IMR-90 (cell line): Measurements from ENCODE around the gene CD99. TPM values are rescaled to one million over a fixed set of nuclear protein-coding genes. Genes with fewer than 3 reads are reported as not detected.

Experiments
- ATAC-seq: fragments of 200-7000 bp; cut with Tn5 transposase; 2 replicates; pipeline ENCODE4 v1.9.1; 2020; ENCODE audit warnings: low read depth, mild to moderate bottlenecking, moderate library complexity
- BruUV-seq: library from RNA; stranded (reverse); fragments of 400-500 nt; replicated peaks from 2 replicates; lab custom pipeline; 2021; lab: Mats Ljungman, UMichigan
- CTCF ChIA-PET: fragments of 300-600 bp; formaldehyde crosslinking; extraction: SDS; loops from one replicate; lab custom pipeline; 2021; ENCODE audit warnings: antibody characterized with exemption; lab: Yijun Ruan, JAX
- POLR2A ChIA-PET: fragments of 300-600 bp; sonication (Branson Sonifier 250); formaldehyde crosslinking; loops from one replicate; lab custom pipeline; 2022; ENCODE audit warnings: antibody characterized with exemption; ENCODE audit not compliant: unreplicated experiment; lab: Charles Lee
- DNase-seq: peaks from one replicate; pipeline ENCODE4 v3.0.0; 2013
- H2AFZ ChIP-seq: replicated peaks from 2 replicates; pipeline ENCODE3; 2013; ENCODE audit warnings: low read length, mild to moderate bottlenecking; ENCODE audit not compliant: poor library complexity
- H2AK5ac ChIP-seq: 2 replicates; pipeline ENCODE4 v1.6.1; 2013; ENCODE audit warnings: low read depth, low read length, inconsistent platforms
- H2AK9ac ChIP-seq: replicated peaks from 2 replicates; pipeline ENCODE3; 2013; ENCODE audit warnings: mild to moderate bottlenecking, low read depth, low read length, moderate library complexity; ENCODE audit not compliant: poor library complexity
- H2BK120ac ChIP-seq: 2 replicates; pipeline ENCODE4 v1.6.1; 2013; ENCODE audit warnings: low read depth, low read length, inconsistent platforms
- H2BK15ac ChIP-seq: 3 replicates; pipeline ENCODE4 v1.6.1; 2013; ENCODE audit warnings: low read depth, low read length, inconsistent platforms
- H2BK20ac ChIP-seq: 2 replicates; pipeline ENCODE4 v1.6.1; 2013; ENCODE audit warnings: low read depth, mild to moderate bottlenecking, inconsistent platforms, low read length, moderate library complexity
- H2BK5ac ChIP-seq: 2 replicates; pipeline ENCODE4 v1.6.1; 2013; ENCODE audit warnings: mild to moderate bottlenecking, low read depth, low read length, inconsistent platforms; ENCODE audit not compliant: poor library complexity, severe bottlenecking
- H3K14ac ChIP-seq: replicated peaks from 2 replicates; pipeline ENCODE4 v1.6.1; 2013; ENCODE audit warnings: low read depth, low read length, inconsistent platforms
- H3K18ac ChIP-seq: 2 replicates; pipeline ENCODE4 v1.6.1; 2013; ENCODE audit warnings: low read depth, low read length, control low read depth
- H3K23ac ChIP-seq: 2 replicates; pipeline ENCODE4 v1.6.1; 2013; ENCODE audit warnings: low read depth, low read length, inconsistent platforms
- H3K27ac ChIP-seq: 2 replicates; pipeline ENCODE4 v1.5.1; 2013; ENCODE audit warnings: mild to moderate bottlenecking, control low read depth, low read length; ENCODE audit not compliant: insufficient read depth
- H3K27me3 ChIP-seq: 2 replicates; pipeline ENCODE4 v1.6.1; 2013; ENCODE audit warnings: low read length; ENCODE audit not compliant: control insufficient read depth, insufficient read depth
- H3K36me3 ChIP-seq: 2 replicates; pipeline ENCODE4 v1.6.1; 2013; ENCODE audit warnings: low read length, mixed read lengths; ENCODE audit not compliant: control insufficient read depth, insufficient read depth
- H3K4ac ChIP-seq: 2 replicates; pipeline ENCODE4 v1.6.1; 2013; ENCODE audit warnings: low read depth, low read length, inconsistent platforms
- H3K4me1 ChIP-seq: 2 replicates; pipeline ENCODE4 v1.6.1; 2013; ENCODE audit warnings: low read length, mixed read lengths; ENCODE audit not compliant: control insufficient read depth, insufficient read depth
- H3K4me2 ChIP-seq: 2 replicates; pipeline ENCODE4 v1.6.1; 2013; ENCODE audit warnings: low read depth, mild to moderate bottlenecking, control low read depth, low read length, moderate library complexity
- H3K4me3 ChIP-seq: 2 replicates; pipeline ENCODE4 v1.5.1; 2013; ENCODE audit warnings: low read depth, mild to moderate bottlenecking, control low read depth, low read length, moderate library complexity; ENCODE audit not compliant: insufficient read depth
- H3K56ac ChIP-seq: 2 replicates; pipeline ENCODE4 v1.6.1; 2013; ENCODE audit warnings: low read length, inconsistent platforms; ENCODE audit not compliant: insufficient read depth; ENCODE audit errors: extremely low read depth
- H3K79me1 ChIP-seq, 2 experiments: 2 replicates each; pipeline ENCODE4 v1.6.1; 2013; ENCODE audit warnings: low read length in 2 of 2, inconsistent platforms in 1 of 2, low read depth in 1 of 2
- H3K9ac ChIP-seq: 2 replicates; pipeline ENCODE4 v1.6.1; 2013; ENCODE audit warnings: low read depth, low read length, control low read depth
- H3K9me1 ChIP-seq: 2 replicates; pipeline ENCODE4 v1.6.1; 2013; ENCODE audit warnings: low read length, inconsistent platforms; ENCODE audit not compliant: insufficient read depth
- H3K9me3 ChIP-seq: 2 replicates; pipeline ENCODE4 v1.6.1; 2013; ENCODE audit warnings: low read length; ENCODE audit not compliant: control insufficient read depth, insufficient read depth
- H4K20me1 ChIP-seq: 2 replicates; pipeline ENCODE4 v1.6.1; 2013; ENCODE audit warnings: low read length, inconsistent platforms; ENCODE audit not compliant: insufficient read depth
- H4K5ac ChIP-seq: 2 replicates; pipeline ENCODE4 v1.6.1; 2013; ENCODE audit warnings: mild to moderate bottlenecking, low read depth, low read length, control low read depth
- H4K8ac ChIP-seq, 2 experiments: 2 replicates each; pipeline ENCODE4 v1.6.1; 2013; ENCODE audit warnings: low read depth in 2 of 2, low read length in 2 of 2, control low read depth in 1 of 2, inconsistent platforms in 1 of 2
- H4K91ac ChIP-seq: 2 replicates; pipeline ENCODE4 v1.6.1; 2013; ENCODE audit warnings: low read depth, low read length, inconsistent platforms; ENCODE audit not compliant: insufficient read depth
- BHLHE40 ChIP-seq: fragments of 150-350 bp; IDR thresholded peaks from 2 replicates; pipeline ENCODE4 v1.6.1; 2016; ENCODE audit warnings: mild to moderate bottlenecking, low read depth, low read length
- CEBPB ChIP-seq: IDR thresholded peaks from 2 replicates; pipeline ENCODE4 v1.6.1; 2012; ENCODE audit warnings: low read depth, low read length, improper control_type of control experiment
- CHD1 ChIP-seq: IDR thresholded peaks from 2 replicates; pipeline ENCODE4 v1.6.1; 2012; ENCODE audit warnings: low read depth, low read length, improper control_type of control experiment
- ELK1 ChIP-seq: fragments of 150-350 bp; IDR thresholded peaks from 2 replicates; pipeline ENCODE4 v1.6.1; 2016; ENCODE audit warnings: low read depth, mild to moderate bottlenecking, low read length, moderate library complexity, borderline replicate concordance
- MXI1 ChIP-seq: IDR thresholded peaks from 2 replicates; pipeline ENCODE4 v1.6.1; 2012; ENCODE audit warnings: low read depth, mild to moderate bottlenecking, low read length, moderate library complexity, borderline replicate concordance
- USF2 ChIP-seq: fragments of 150-350 bp; IDR thresholded peaks from 2 replicates; pipeline ENCODE4 v1.6.1; 2017; ENCODE audit warnings: mild to moderate bottlenecking, antibody characterized with exemption, low read length, low read depth
- WGBS, 2 experiments: methylation state at CpG; one replicate each; pipeline versions ENCODE4 v1.1.5 to v1.1.7; 2013; ENCODE audit warnings: missing lambda C conversion rate in 2 of 2; ENCODE audit not compliant: insufficient read length in 1 of 2; ENCODE audit errors: extremely low coverage in 2 of 2; 5-methylcytosine and 5-hydroxymethylcytosine counted together
- dilution Hi-C: fragments of 300-500 bp; cut with HindIII; formaldehyde crosslinking; loops from one replicate; pipeline ENCODE4 v1.14.3; 2018; ENCODE audit warnings: low sequenced_read_pairs; ENCODE audit not compliant: unreplicated experiment
- in situ Hi-C: fragments of 300-500 bp; cut with MboI; formaldehyde crosslinking; loops from 3 replicates; pipeline ENCODE4 v1.14.3; 2019; ENCODE audit warnings: low sequenced_read_pairs, inconsistent platforms, mixed read lengths
- intact Hi-C: fragments of 100-400 bp; cut with micrococcal nuclease; formaldehyde crosslinking; loops from 2 replicates; pipeline ENCODE4 v1.10.0; 2022
- polyA plus RNA-seq, 3 experiments: library from polyadenylated mRNA; depleted of rRNA; stranded (reverse); fragments of >200 nt; gene quantifications; 2 replicates each; pipeline ENCODE4 v1.2.3, GENCODE V29; 2012; ENCODE audit warnings: low replicate concordance in 1 of 3
- total RNA-seq: library from RNA; depleted of rRNA; stranded (reverse); fragments of >200 nt; gene quantifications from 2 replicates; pipeline ENCODE4 v1.2.3, GENCODE V29; 2012

Gene CD99
- total and polyA plus RNA-seq, 2 of the 4 experiments (the other 2 are of a cell fraction), result 102 to 369 TPM

- TF ChIP-seq ELK1, result no peak
- TF ChIP-seq BHLHE40, result no peak
Observed at GRCh38 chrX:2656257-2656836, 34.7 kb upstream of the CD99 start (continued).

- in situ Hi-C loops, result no loop called here
Observed at GRCh38 chrX:2657532-2658113, 33.5 kb upstream of the CD99 start.

More at GRCh38 chrX:2657532-2658113, 33.5 kb upstream of the CD99 start:
- DNase-seq, result no peak
- Histone ChIP-seq H2BK15ac (no peak overlapping the region), H3K9ac (no peak overlapping the region), H3K36me3 (no peaks in the 10 kb centered on the region), H2BK5ac (no peak overlapping the region), H2AK9ac (no peak overlapping the region), H3K4me1 (no peaks in the 10 kb centered on the region), H3K79me1 (no peaks in the 10 kb centered on the region), H3K14ac (no peak overlapping the region), H3K27me3 (no peaks in the 10 kb centered on the region), H3K27ac (no peak overlapping the region), H2BK20ac (no peak overlapping the region), H3K9me1 (no peaks in the 10 kb centered on the region), H4K5ac (no peak overlapping the region), H3K4ac (no peak overlapping the region), H4K91ac (no peak overlapping the region), H3K18ac (no peak overlapping the region), H4K20me1 (no peaks in the 10 kb centered on the region), H3K4me3 (no peak overlapping the region), H4K8ac (no peak overlapping the region), H2AFZ (no peak overlapping the region), H3K56ac (no peak overlapping the region), H3K4me2 (no peak overlapping the region), H2AK5ac (no peak overlapping the region), H3K23ac (no peak overlapping the region), H2BK120ac (no peak overlapping the region), H3K9me3 (no peaks in the 10 kb centered on the region)
- intact Hi-C loops (no loop called here), dilution Hi-C loops (no loop called here)
- TF ChIP-seq CHD1, result no peak
- TF ChIP-seq USF2, result no peak
- TF ChIP-seq CEBPB, result no peak
- TF ChIP-seq MXI1, result no peak
- no peak for ATAC-seq
- WGBS, 2 experiments, result 80% methylated on average over 1 of the region's 6 CpGs; no CpG with 5 or more reads in 1 of the 2 experiments
- BruUV-seq, result no TSS peak
- ChIA-PET CTCF (no interaction called here), POLR2A (no interaction called here)
